ENCODE results near the gene EIF4E3. TPM values are rescaled to one million over a fixed set of nuclear protein-coding genes. Genes with fewer than 3 reads are reported as not detected.

EIF4E3 gene
- polyA plus RNA-seq, 1 of the 3 experiments (the other 2 are of a cell fraction), result 0.67 TPM

GRCh38 chr3:71636482-71636881, 88.7 kb downstream of the EIF4E3 start:
- POLR2A ChIA-PET, result no interaction called here
- CTCF ChIA-PET, result interaction anchor here (0.6 kb wide), 1 partner anchor 431 kb away, joined by 3 read pairs; no protein-coding TSS in a partner anchor
- no peaks in the 10 kb centered on the region for H3K36me3 ChIP-seq (replicated peaks in 1 of 2; ENCODE audit: control insufficient read depth in 1 of 2, insufficient read depth in 2 of 2, low read length in 1 of 2)

GRCh38 chr3:71636001-71636400, 89.2 kb downstream of the EIF4E3 start:
- Histone ChIP-seq H3K4me2 (no peak overlapping the region), H3K36me3 (replicated peaks in 1 of 2; ENCODE audit: control insufficient read depth in 1 of 2, insufficient read depth in 2 of 2, low read length in 1 of 2) (no peaks in the 10 kb centered on the region), H3K9ac (no peak overlapping the region), H3F3A (replicated peaks; ENCODE audit: insufficient read depth) (no peaks in the 10 kb centered on the region), H4K20me1 (ENCODE audit: insufficient read depth) (no peaks in the 10 kb centered on the region), H2AFZ (ENCODE audit: low read depth) (no peak overlapping the region), H3K79me2 (ENCODE audit: insufficient read depth) (no peaks in the 10 kb centered on the region), H3K27me3 (ENCODE audit: insufficient read depth) (no peaks in the 10 kb centered on the region), H3K9me3 (no peaks in the 10 kb centered on the region), H3K27ac (ENCODE audit: low read depth in 2 of 2, low read length in 1 of 2) (no peak overlapping the region), H3K4me1 (ENCODE audit: control insufficient read depth in 1 of 2, insufficient read depth in 2 of 2, low read depth in 1 of 2, low read length in 1 of 2) (no peaks in the 10 kb centered on the region), H3K9me2 (no peaks in the 10 kb centered on the region), H3K4me3 (ENCODE audit: low read depth in 2 of 2, low read length in 1 of 2) (no peak overlapping the region)
- POLR2A ChIA-PET, result no interaction called here
- TF ChIP-seq POLR2AphosphoS5 (IDR thresholded peaks at IDR 0.05; ENCODE audit: low read depth, low read length), result no peak
- no peak for TF ChIP-seq TAF1 (IDR thresholded peaks at IDR 0.05; ENCODE audit: borderline replicate concordance, low read depth, low read length)
- no peak for TF ChIP-seq RAD21 (IDR thresholded peaks at IDR 0.05; ENCODE audit: low read length)
- no peak for TF ChIP-seq ZBTB33 (IDR thresholded peaks at IDR 0.05; ENCODE audit: borderline replicate concordance, low read depth)
- no peak for TF ChIP-seq EP300 (IDR thresholded peaks at IDR 0.05; ENCODE audit: borderline replicate concordance in 1 of 2, low read depth in 1 of 2, low read length in 1 of 2)
- CTCF ChIA-PET, result no interaction called here
- no peak for DNase-seq
- 63% methylated on average over 9 of the region's 9 CpGs for WGBS (ENCODE audit: low lambda C conversion rate)

More at GRCh38 chr3:71636482-71636881, 88.7 kb downstream of the EIF4E3 start:
- H3K4me2 ChIP-seq, result no peak overlapping the region
- no peaks in the 10 kb centered on the region for H3F3A ChIP-seq (replicated peaks; ENCODE audit: insufficient read depth)
- no peaks in the 10 kb centered on the region for H3K4me1 ChIP-seq (ENCODE audit: control insufficient read depth in 1 of 2, insufficient read depth in 2 of 2, low read depth in 1 of 2, low read length in 1 of 2)
- no peaks in the 10 kb centered on the region for H4K20me1 ChIP-seq (ENCODE audit: insufficient read depth)
- H3K27me3 ChIP-seq (ENCODE audit: insufficient read depth), result no peaks in the 10 kb centered on the region
- TF ChIP-seq MEF2A (IDR thresholded peaks at IDR 0.05; ENCODE audit: borderline replicate concordance, low read depth) (no peak), FOSL2 (IDR thresholded peaks at IDR 0.05; ENCODE audit: borderline replicate concordance, low read depth) (no peak), ZBTB33 (IDR thresholded peaks at IDR 0.05; ENCODE audit: borderline replicate concordance, low read depth) (no peak), GATA2 (CRISPR knock-in tag; IDR thresholded peaks at IDR 0.05) (no peak), ELF1 (IDR thresholded peaks at IDR 0.05) (no peak)
- H3K79me2 ChIP-seq (ENCODE audit: insufficient read depth), result no peaks in the 10 kb centered on the region
- no peak overlapping the region for H3K4me3 ChIP-seq (ENCODE audit: low read depth in 2 of 2, low read length in 1 of 2)
- H2AFZ ChIP-seq (ENCODE audit: low read depth), result no peak overlapping the region
- H3K9me3 ChIP-seq, result no peaks in the 10 kb centered on the region
- no peak overlapping the region for H3K27ac ChIP-seq (ENCODE audit: low read depth in 2 of 2, low read length in 1 of 2)
- no peak overlapping the region for H3K9ac ChIP-seq
- H3K9me2 ChIP-seq, result no peaks in the 10 kb centered on the region
- 77% methylated on average over 10 of the region's 10 CpGs for WGBS (ENCODE audit: low lambda C conversion rate)
- no peak for DNase-seq

All from SK-N-SH (cell line).